HEK293 (cell line): ENCODE results near the gene GALNT15.

Experiments used
- CTCF ChIP-seq: fragments of 450-650 bp; formaldehyde crosslinking; IDR thresholded peaks from 2 replicates; pipeline ENCODE4 v1.5.1; 2016; ENCODE audit warnings: missing biosample characterization, missing genetic modification characterization
- HOXA7 ChIP-seq: sonication (generic); formaldehyde crosslinking; IDR thresholded peaks from 2 replicates; pipeline ENCODE4 v1.8.1; 2022; ENCODE audit warnings: missing genetic modification reagents, borderline replicate concordance
- KLF8 ChIP-seq: fragments of 450-650 bp; formaldehyde crosslinking; IDR thresholded peaks from 2 replicates; pipeline ENCODE4 v1.5.1; 2016; ENCODE audit warnings: missing biosample characterization, missing genetic modification characterization
- PRDM4 ChIP-seq: fragments of 450-650 bp; formaldehyde crosslinking; IDR thresholded peaks from 2 replicates; pipeline ENCODE4 v1.5.1; 2017; ENCODE audit warnings: missing biosample characterization, missing genetic modification characterization
- REPIN1 ChIP-seq: fragments of 450-650 bp; formaldehyde crosslinking; IDR thresholded peaks from 2 replicates; pipeline ENCODE4 v1.5.1; 2017; ENCODE audit warnings: missing biosample characterization, missing genetic modification characterization, low read depth
- SP2 ChIP-seq: fragments of 450-650 bp; formaldehyde crosslinking; IDR thresholded peaks from 2 replicates; pipeline ENCODE4 v1.5.1; 2016; ENCODE audit warnings: missing biosample characterization, missing genetic modification characterization
- ZBTB17 ChIP-seq: fragments of 450-650 bp; formaldehyde crosslinking; IDR thresholded peaks from 2 replicates; pipeline ENCODE4 v1.5.1; 2016; ENCODE audit warnings: missing biosample characterization, missing genetic modification characterization
- ZBTB48 ChIP-seq: fragments of 450-650 bp; formaldehyde crosslinking; IDR thresholded peaks from 2 replicates; pipeline ENCODE4 v1.5.1; 2016; ENCODE audit warnings: missing biosample characterization, missing genetic modification characterization
- ZNF112 ChIP-seq: fragments of 450-650 bp; formaldehyde crosslinking; IDR thresholded peaks from 2 replicates; pipeline ENCODE4 v1.5.0; 2017; ENCODE audit warnings: missing biosample characterization, missing genetic modification characterization
- ZNF211 ChIP-seq: fragments of 450-650 bp; formaldehyde crosslinking; IDR thresholded peaks from 2 replicates; pipeline ENCODE4 v1.5.1; 2016; ENCODE audit warnings: low read depth, missing biosample characterization, missing genetic modification characterization
- ZNF214 ChIP-seq: fragments of 450-650 bp; formaldehyde crosslinking; IDR thresholded peaks from 2 replicates; pipeline ENCODE4 v1.5.1; 2017; ENCODE audit warnings: missing biosample characterization, mild to moderate bottlenecking, missing genetic modification characterization, borderline replicate concordance
- ZNF621 ChIP-seq: fragments of 450-650 bp; formaldehyde crosslinking; IDR thresholded peaks from 2 replicates; pipeline ENCODE4 v1.5.1; 2017; ENCODE audit warnings: missing biosample characterization, missing genetic modification characterization
- ZNF785 ChIP-seq: fragments of 450-650 bp; formaldehyde crosslinking; IDR thresholded peaks from 2 replicates; pipeline ENCODE4 v1.5.1; 2016; ENCODE audit warnings: missing biosample characterization, missing genetic modification characterization
- ZSCAN30 ChIP-seq: fragments of 450-650 bp; IDR thresholded peaks from 2 replicates; pipeline ENCODE4 v1.5.1; 2018; ENCODE audit warnings: missing biosample characterization, mild to moderate bottlenecking, missing genetic modification characterization, moderate library complexity

GRCh38 chr3:16236030-16236639 lies 61.7 kb downstream of the GALNT15 start:
- TF ChIP-seq ZNF112 (tag by site-specific recombination), result no peak
- no peak for TF ChIP-seq KLF8 (tag by site-specific recombination)
- TF ChIP-seq ZBTB17 (tag by site-specific recombination), result no peak
- TF ChIP-seq ZBTB48 (tag by site-specific recombination), result no peak
- TF ChIP-seq CTCF, result no peak
- no peak for TF ChIP-seq REPIN1 (tag by site-specific recombination)
- TF ChIP-seq ZNF214 (tag by site-specific recombination), result no peak
- no peak for TF ChIP-seq HOXA7 (CRISPR knock-in tag)
- TF ChIP-seq ZNF211 (tag by site-specific recombination), result no peak
- no peak for TF ChIP-seq ZNF621 (tag by site-specific recombination)
- no peak for TF ChIP-seq ZNF785 (tag by site-specific recombination)
- no peak for TF ChIP-seq PRDM4 (tag by site-specific recombination)
- TF ChIP-seq SP2 (tag by site-specific recombination), result no peak
- no peak for TF ChIP-seq ZSCAN30
